Testis (tissue), 3 donors: ENCODE data around the gene EFEMP2. TPM values are rescaled to one million over a fixed set of nuclear protein-coding genes. Genes with fewer than 3 reads are reported as not detected.

ENCODE experiments used
- DNase-seq: peaks from one replicate; pipeline ENCODE4 v3.0.0-alpha.2; 2019
- H3K27ac ChIP-seq, 2 donors: fragments of 200-600 bp; sonication (generic); one replicate each; pipeline ENCODE4 v1.5.1; 2019
- H3K27me3 ChIP-seq: fragments of 200-600 bp; sonication (generic); one replicate; pipeline ENCODE4 v1.5.1; 2019
- H3K36me3 ChIP-seq: fragments of 200-600 bp; sonication (generic); one replicate; pipeline ENCODE4 v1.5.1; 2017; ENCODE audit warnings: low read depth; ENCODE audit errors: missing control alignments
- H3K4me1 ChIP-seq: fragments of 200-600 bp; sonication (generic); one replicate; pipeline ENCODE4 v1.5.1; 2019
- H3K4me3 ChIP-seq, 2 donors: fragments of 200-600 bp; sonication (generic); one replicate each; pipeline ENCODE4 v1.5.1; 2017 to 2019
- H3K9me3 ChIP-seq: fragments of 200-600 bp; sonication (generic); one replicate; pipeline ENCODE4 v1.5.1; 2017
- CTCF ChIP-seq, 3 experiments: fragments of 450-650 bp in 2 of 3; fragments of 200-600 bp in 1 of 3; sonication (generic) in 1 of 3; IDR thresholded peaks; one replicate each; pipeline ENCODE4 v1.5.1; 2016 to 2019; ENCODE audit warnings: antibody characterized with exemption in 3 of 3, mild to moderate bottlenecking in 2 of 3, moderate library complexity in 1 of 3
- POLR2A ChIP-seq: fragments of 450-650 bp; IDR thresholded peaks from one replicate; pipeline ENCODE4 v1.6.1; 2017; ENCODE audit warnings: antibody characterized with exemption, mild to moderate bottlenecking, moderate library complexity
- WGBS, 2 donors: methylation state at CpG; one replicate each; pipeline ENCODE4 v1.1.5; 2018; 5-methylcytosine and 5-hydroxymethylcytosine counted together
- intact Hi-C: fragments of 100-400 bp; cut with DNase I; formaldehyde crosslinking; loops from one replicate; pipeline ENCODE4 v1.15.1; 2023; ENCODE audit warnings: low total_unique reads
- polyA plus RNA-seq: library from polyadenylated mRNA; stranded (reverse); fragments of 350-450 nt; fragmentation: Illumina TruSeq; extraction: RNeasy Lipid Tissue Mini Kit (QIAGEN cat#74804); gene quantifications from one replicate; pipeline ENCODE4 v1.2.3, GENCODE V29; 2014; ENCODE audit warnings: low read depth, low replicate concordance; ENCODE audit not compliant: insufficient read depth
- total RNA-seq, 2 donors: library from RNA; depleted of rRNA; stranded (reverse); fragments of >200 nt; gene quantifications; one replicate each; pipeline ENCODE4 v1.2.3, GENCODE V29; 2016

EFEMP2 gene
- total and polyA plus RNA-seq, 3 donors from 2014 or later = 47.4 to 100 (median 52.4) TPM

- Histone ChIP-seq H3K9me3 (no peaks in the 10 kb centered on the region), H3K27ac (peak overlapping the region in 1 of 2 donors; percentile 97), H3K4me3 (no peak overlapping the region), H3K27me3 (no peaks in the 10 kb centered on the region), H3K4me1 (peaks cover 46% of the 10 kb centered on the region), H3K36me3 (no peaks in the 10 kb centered on the region)
- TF ChIP-seq CTCF (IDR thresholded peaks at IDR 0.05) = no peak
- TF ChIP-seq POLR2A = no peak
- 84 to 90% methylated on average over 3 of the region's 3 CpGs for WGBS, 2 donors
- intact Hi-C loops = no loop called here
- no peak for DNase-seq
These were observed 44.5 kb upstream of the EFEMP2 start for GRCh38 chr11:65917077-65917433.

DNA sequence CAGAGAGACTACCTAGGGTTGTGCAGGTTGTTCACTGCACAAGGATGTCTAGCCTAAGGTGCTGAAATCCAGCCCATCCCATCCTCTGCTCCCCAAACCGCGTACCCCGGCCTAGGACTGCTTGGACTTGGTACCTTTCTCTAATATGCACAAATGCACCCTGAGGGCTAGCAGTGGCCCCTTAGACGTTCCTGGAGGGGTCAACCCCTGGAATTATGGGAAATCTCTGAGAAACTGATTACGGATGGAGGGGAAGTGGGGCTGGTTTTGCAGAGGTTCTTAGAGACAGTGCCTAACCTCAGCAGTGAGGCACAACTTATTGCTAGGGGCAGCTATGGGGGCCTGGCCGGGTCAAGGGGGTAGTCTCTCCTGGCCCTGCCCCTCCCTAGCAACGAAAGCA is 43.8 kb upstream of the EFEMP2 start:
- TF ChIP-seq POLR2A = no peak
- TF ChIP-seq CTCF (IDR thresholded peaks at IDR 0.05) = no peak
- Histone ChIP-seq H3K27ac (peak overlapping the region; percentile 6 to 97), H3K4me1 (peaks cover 53% of the 10 kb centered on the region), H3K27me3 (no peaks in the 10 kb centered on the region), H3K4me3 (no peak overlapping the region), H3K36me3 (no peaks in the 10 kb centered on the region), H3K9me3 (no peaks in the 10 kb centered on the region)
- 69 to 78% methylated on average over 7 of the region's 7 CpGs for WGBS, 2 donors
- no peak for DNase-seq
- intact Hi-C loops = no loop called here

GRCh38 chr11:65915821-65916251 is 43.2 kb upstream of the EFEMP2 start:
- 30 to 35% methylated on average over 12 to 13 of the region's 13 CpGs for WGBS, 2 donors
- H3K27ac ChIP-seq = peak overlapping the region; percentile 6 to 97
- H3K9me3 ChIP-seq = no peaks in the 10 kb centered on the region
- intact Hi-C loops = no loop called here
- DNase-seq = peak; percentile 60
- H3K4me1 ChIP-seq = peaks cover 49% of the 10 kb centered on the region
- H3K36me3 ChIP-seq = no peaks in the 10 kb centered on the region
- H3K27me3 ChIP-seq = no peaks in the 10 kb centered on the region
- TF ChIP-seq POLR2A = no peak
- no peak for TF ChIP-seq CTCF (IDR thresholded peaks at IDR 0.05)
- no peak overlapping the region for H3K4me3 ChIP-seq

DNA sequence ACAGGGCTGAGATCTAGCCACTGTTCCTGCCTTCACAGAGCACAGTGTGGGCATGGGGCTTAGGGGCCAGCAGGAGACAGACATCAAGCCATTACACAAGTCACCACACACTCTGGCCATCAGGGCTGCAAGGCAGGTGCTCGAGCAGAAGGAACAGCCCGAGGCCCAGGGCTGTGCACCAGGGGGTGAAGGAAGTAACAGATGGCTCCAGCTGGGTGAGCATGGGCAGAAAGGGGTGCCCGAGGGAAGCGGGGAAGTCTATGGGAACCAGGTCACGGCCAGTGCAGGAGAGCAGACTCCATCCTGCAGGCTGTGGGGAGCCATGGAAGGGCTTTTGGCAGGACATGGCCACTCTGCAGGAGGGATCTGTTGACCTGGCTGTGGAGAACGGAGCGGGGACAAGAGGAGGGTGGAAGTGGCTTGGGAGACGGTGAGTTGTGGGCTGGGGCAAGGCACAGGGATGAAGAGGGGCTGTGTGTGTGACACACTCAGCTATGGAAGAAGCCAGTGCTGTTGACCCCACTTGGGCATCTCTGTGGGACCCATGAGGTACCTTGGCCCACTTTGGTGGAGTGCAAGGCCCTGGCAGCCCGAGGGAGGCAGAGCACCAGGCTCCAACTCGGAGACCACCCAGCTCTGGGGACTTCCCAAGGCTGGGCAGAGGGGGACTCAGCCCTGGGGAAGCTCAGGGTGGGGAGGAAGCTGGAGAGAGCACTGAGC is 42.7 kb upstream of the EFEMP2 start:
- peaks cover 44% of the 10 kb centered on the region for H3K4me1 ChIP-seq
- intact Hi-C loops = no loop called here
- no peak overlapping the region for H3K4me3 ChIP-seq
- DNase-seq = no peak
- no peaks in the 10 kb centered on the region for H3K36me3 ChIP-seq
- WGBS, 2 donors = 50 to 69% methylated on average over 8 to 10 of the region's 10 CpGs
- peak overlapping the region; percentile 6 to 97 for H3K27ac ChIP-seq
- H3K9me3 ChIP-seq = no peaks in the 10 kb centered on the region
- no peaks in the 10 kb centered on the region for H3K27me3 ChIP-seq
- no peak for TF ChIP-seq POLR2A
- TF ChIP-seq CTCF (IDR thresholded peaks at IDR 0.05) = no peak

DNA sequence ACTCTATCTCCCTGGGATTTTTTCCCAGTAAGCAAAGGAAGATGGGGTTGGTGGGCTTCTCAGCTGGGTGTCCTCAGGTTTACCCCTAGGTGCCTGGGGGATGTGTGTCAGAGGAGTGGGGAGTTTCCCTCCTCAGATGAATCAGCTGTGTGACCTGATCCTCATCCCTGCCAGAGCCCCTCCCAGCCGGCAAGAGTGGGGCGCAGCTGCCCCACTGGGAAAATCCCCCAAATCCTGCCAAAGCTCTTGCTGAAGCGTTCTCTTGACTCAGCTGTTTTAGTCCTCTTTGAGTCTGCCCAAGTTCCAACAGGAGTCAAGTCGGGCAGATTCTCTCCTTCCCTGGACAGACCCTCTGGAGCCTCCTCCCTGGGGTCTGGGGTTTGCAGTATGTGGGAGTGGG is 40.2 kb upstream of the EFEMP2 start:
- DNase-seq = no peak
- 58 to 61% methylated on average over 4 of the region's 4 CpGs for WGBS, 2 donors
- no peak for TF ChIP-seq POLR2A
- TF ChIP-seq CTCF (IDR thresholded peaks at IDR 0.05) = no peak
- Histone ChIP-seq H3K4me1 (peaks cover 39% of the 10 kb centered on the region), H3K27ac (no peak overlapping the region), H3K27me3 (no peaks in the 10 kb centered on the region), H3K4me3 (no peak overlapping the region), H3K9me3 (no peaks in the 10 kb centered on the region), H3K36me3 (no peaks in the 10 kb centered on the region)
- intact Hi-C loops = no loop called here
